ENCODE data around the gene ARFRP1.
A peak's percentile ranks its signal among the peaks of the same experiment; 100 is the strongest.

Gene ARFRP1

GRCh38 chr20:63690898-63691710, 16.7 kb downstream of the ARFRP1 start:
- no peak for DNase-seq (ENCODE audit: low read depth)

- no peak for DNase-seq (ENCODE audit: low read depth)
Observed at GRCh38 chr20:63690003-63690897, 17.5 kb downstream of the ARFRP1 start.

GRCh38 chr20:63689046-63690002, 18.5 kb downstream of the ARFRP1 start:
- DNase-seq (ENCODE audit: low read depth): no peak

- no peak for DNase-seq (ENCODE audit: low read depth)
Observed at GRCh38 chr20:63688228-63689045, 19.3 kb downstream of the ARFRP1 start.

- no peak for DNase-seq (ENCODE audit: low read depth)
Observed at GRCh38 chr20:63687419-63688178, 20.2 kb downstream of the ARFRP1 start.

- DNase-seq (ENCODE audit: low read depth): peak; percentile 25
Observed at GRCh38 chr20:63686492-63687321, 21.1 kb downstream of the ARFRP1 start.

- DNase-seq (ENCODE audit: low read depth): no peak
Observed at GRCh38 chr20:63686094-63686491, 21.7 kb downstream of the ARFRP1 start.

GRCh38 chr20:63685269-63686026, 22.3 kb downstream of the ARFRP1 start:
- no peak for DNase-seq (ENCODE audit: low read depth)

GRCh38 chr20:63682384-63683139, 25.2 kb downstream of the ARFRP1 start:
- no peak for DNase-seq (ENCODE audit: low read depth)

GRCh38 chr20:63681609-63682142, 26.1 kb downstream of the ARFRP1 start:
- DNase-seq (ENCODE audit: low read depth): no peak

- DNase-seq (ENCODE audit: low read depth): no peak
Observed at GRCh38 chr20:63680857-63681608, 26.7 kb downstream of the ARFRP1 start.

GRCh38 chr20:63680427-63680826, 27.3 kb downstream of the ARFRP1 start:
- DNase-seq (ENCODE audit: low read depth): no peak

GRCh38 chr20:63679799-63680305, 27.9 kb downstream of the ARFRP1 start:
- no peak for DNase-seq (ENCODE audit: low read depth)

GRCh38 chr20:63678667-63679465, 28.9 kb downstream of the ARFRP1 start:
- DNase-seq (ENCODE audit: low read depth): no peak

GRCh38 chr20:63678071-63678470, 29.7 kb downstream of the ARFRP1 start:
- no peak for DNase-seq (ENCODE audit: low read depth)
